Measurements from ENCODE around the gene ERMARD. TPM values are rescaled to one million over a fixed set of nuclear protein-coding genes. Genes with fewer than 3 reads are reported as not detected.

ERMARD gene
- total and polyA plus RNA-seq, 2 experiments from 2014 or later, result 15.6 to 22.0 TPM

- Histone ChIP-seq H3K79me2 (ENCODE audit: insufficient read depth) (peaks cover 62% of the 10 kb centered on the region), H3K9ac (no peak overlapping the region), H3K4me2 (ENCODE audit: unreplicated experiment) (no peak overlapping the region), H3K27ac (no peak overlapping the region), H3K36me3 (ENCODE audit: low read depth) (peaks cover 20% of the 10 kb centered on the region), H3K9me3 (ENCODE audit: low read depth) (no peaks in the 10 kb centered on the region), H3K27me3 (replicated peaks; ENCODE audit: insufficient read depth) (no peaks in the 10 kb centered on the region), H3K4me1 (ENCODE audit: insufficient read depth) (peaks cover 14% of the 10 kb centered on the region), H3K9me2 (ENCODE audit: insufficient read depth) (no peaks in the 10 kb centered on the region), H4K20me1 (ENCODE audit: insufficient read depth) (no peaks in the 10 kb centered on the region), H3K4me3 (no peak overlapping the region), H3F3A (ENCODE audit: insufficient read depth) (peaks cover 24% of the 10 kb centered on the region), H2AFZ (no peak overlapping the region)
- TF ChIP-seq EZH2 (IDR thresholded peaks at IDR 0.05; ENCODE audit: insufficient read depth, poor library complexity, severe bottlenecking) (no peak), EZH2phosphoT487 (IDR thresholded peaks at IDR 0.05; ENCODE audit: insufficient read depth, low read depth) (no peak)
- in situ Hi-C loops (cut with MboI), result no loop called here
- peak; percentile 5 for DNase-seq
- WGBS, 2 experiments (ENCODE audit: low coverage in 1 of 2, low lambda C conversion rate in 2 of 2, missing lambda C conversion rate in 2 of 2), result 97% methylated on average over 4 of the region's 4 CpGs
Measured at GRCh38 chr6:169719117-169719516, 32.3 kb upstream of the ERMARD start.

- Histone ChIP-seq H3K9ac (no peak overlapping the region), H3K79me2 (ENCODE audit: insufficient read depth) (peaks cover 62% of the 10 kb centered on the region), H3K27me3 (replicated peaks; ENCODE audit: insufficient read depth) (no peaks in the 10 kb centered on the region), H2AFZ (no peak overlapping the region), H3K9me2 (ENCODE audit: insufficient read depth) (no peaks in the 10 kb centered on the region), H3K36me3 (ENCODE audit: low read depth) (peaks cover 13% of the 10 kb centered on the region), H3K27ac (no peak overlapping the region), H3K4me1 (ENCODE audit: insufficient read depth) (peaks cover 14% of the 10 kb centered on the region), H4K20me1 (ENCODE audit: insufficient read depth) (no peaks in the 10 kb centered on the region), H3K4me2 (ENCODE audit: unreplicated experiment) (no peak overlapping the region), H3F3A (ENCODE audit: insufficient read depth) (peaks cover 24% of the 10 kb centered on the region), H3K4me3 (no peak overlapping the region), H3K9me3 (ENCODE audit: low read depth) (no peaks in the 10 kb centered on the region)
- 98 to 100% methylated on average over 3 of the region's 3 CpGs for WGBS, 2 experiments (ENCODE audit: low coverage in 1 of 2, low lambda C conversion rate in 2 of 2, missing lambda C conversion rate in 2 of 2)
- TF ChIP-seq EZH2 (IDR thresholded peaks at IDR 0.05; ENCODE audit: insufficient read depth, poor library complexity, severe bottlenecking), result no peak
- no peak for TF ChIP-seq EZH2phosphoT487 (IDR thresholded peaks at IDR 0.05; ENCODE audit: insufficient read depth, low read depth)
- in situ Hi-C loops (cut with MboI), result no loop called here
- DNase-seq, result no peak
Measured at GRCh38 chr6:169720207-169720855, 31.1 kb upstream of the ERMARD start.

GRCh38 chr6:169722362-169723199 is 28.8 kb upstream of the ERMARD start:
- TF ChIP-seq EZH2 (IDR thresholded peaks at IDR 0.05; ENCODE audit: insufficient read depth, poor library complexity, severe bottlenecking) (no peak), EZH2phosphoT487 (IDR thresholded peaks at IDR 0.05; ENCODE audit: insufficient read depth, low read depth) (no peak)
- H3K4me2 ChIP-seq (ENCODE audit: unreplicated experiment), result peak overlapping the region; percentile 89
- no peaks in the 10 kb centered on the region for H3K27me3 ChIP-seq (replicated peaks; ENCODE audit: insufficient read depth)
- peaks cover 14% of the 10 kb centered on the region for H3K4me1 ChIP-seq (ENCODE audit: insufficient read depth)
- peak; percentile 82 for DNase-seq
- H3K4me3 ChIP-seq, result peak overlapping the region; percentile 96
- in situ Hi-C loops (cut with MboI), result no loop called here
- H3K9ac ChIP-seq, result peak overlapping the region; percentile 78
- H3K79me2 ChIP-seq (ENCODE audit: insufficient read depth), result peaks cover 49% of the 10 kb centered on the region
- H3K9me2 ChIP-seq (ENCODE audit: insufficient read depth), result no peaks in the 10 kb centered on the region
- H2AFZ ChIP-seq, result peak overlapping the region; percentile 95
- H4K20me1 ChIP-seq (ENCODE audit: insufficient read depth), result no peaks in the 10 kb centered on the region
- H3F3A ChIP-seq (ENCODE audit: insufficient read depth), result peaks cover 34% of the 10 kb centered on the region
- peak overlapping the region; percentile 70 for H3K27ac ChIP-seq
- no peaks in the 10 kb centered on the region for H3K9me3 ChIP-seq (ENCODE audit: low read depth)
- 2 to 3% methylated on average over 22 of the region's 22 CpGs for WGBS, 2 experiments (ENCODE audit: low coverage in 1 of 2, low lambda C conversion rate in 2 of 2, missing lambda C conversion rate in 2 of 2)
- no peaks in the 10 kb centered on the region for H3K36me3 ChIP-seq (ENCODE audit: low read depth)

- peaks cover 14% of the 10 kb centered on the region for H3K4me1 ChIP-seq (ENCODE audit: insufficient read depth)
- 1% methylated on average over 33 to 51 of the region's 70 CpGs for WGBS, 2 experiments (ENCODE audit: low coverage in 1 of 2, low lambda C conversion rate in 2 of 2, missing lambda C conversion rate in 2 of 2)
- in situ Hi-C loops (cut with MboI), result no loop called here
- no peaks in the 10 kb centered on the region for H3K27me3 ChIP-seq (replicated peaks; ENCODE audit: insufficient read depth)
- TF ChIP-seq EZH2phosphoT487 (IDR thresholded peaks at IDR 0.05; ENCODE audit: insufficient read depth, low read depth) (no peak), EZH2 (IDR thresholded peaks at IDR 0.05; ENCODE audit: insufficient read depth, poor library complexity, severe bottlenecking) (no peak)
- H4K20me1 ChIP-seq (ENCODE audit: insufficient read depth), result no peaks in the 10 kb centered on the region
- no peaks in the 10 kb centered on the region for H3K9me2 ChIP-seq (ENCODE audit: insufficient read depth)
- peak; percentile 79 for DNase-seq
- peak overlapping the region; percentile 89 for H3K4me2 ChIP-seq (ENCODE audit: unreplicated experiment)
- peak overlapping the region; percentile 95 for H2AFZ ChIP-seq
- peaks cover 41% of the 10 kb centered on the region for H3K79me2 ChIP-seq (ENCODE audit: insufficient read depth)
- H3K27ac ChIP-seq, result peak overlapping the region; percentile 70
- no peaks in the 10 kb centered on the region for H3K36me3 ChIP-seq (ENCODE audit: low read depth)
- no peaks in the 10 kb centered on the region for H3K9me3 ChIP-seq (ENCODE audit: low read depth)
- H3F3A ChIP-seq (ENCODE audit: insufficient read depth), result peaks cover 34% of the 10 kb centered on the region
- H3K9ac ChIP-seq, result peak overlapping the region; percentile 78
- H3K4me3 ChIP-seq, result peak overlapping the region; percentile 96
Measured at GRCh38 chr6:169723200-169723909, 28.1 kb upstream of the ERMARD start.
